B cell (primary cell): ENCODE results near the gene ST8SIA1. TPM values are rescaled to one million over a fixed set of nuclear protein-coding genes. Genes with fewer than 3 reads are reported as not detected.
A peak's percentile ranks its signal among the peaks of the same experiment; 100 is the strongest.

Source experiments
- ATAC-seq: fragments of 200-7000 bp; cut with Tn5 transposase; one replicate; pipeline ENCODE4 v1.10.0; 2021; ENCODE audit warnings: low read depth, mild to moderate bottlenecking, moderate number of reproducible peaks, moderate library complexity
- CTCF ChIA-PET: fragments of 350-600 bp; sonication (Branson Sonifier 250); formaldehyde crosslinking; loops from one replicate; lab custom pipeline; 2021; ENCODE audit warnings: antibody characterized with exemption, inconsistent platforms; lab: Charles Lee
- POLR2A ChIA-PET: fragments of 350-600 bp; sonication (Branson Sonifier 250); formaldehyde crosslinking; loops from one replicate; lab custom pipeline; 2021; ENCODE audit warnings: antibody characterized with exemption; lab: Charles Lee
- DNase-seq: peaks from one replicate; pipeline ENCODE4 v3.0.0; 2013
- H2AFZ ChIP-seq: 2 replicates; pipeline ENCODE4 v1.6.1; 2012; ENCODE audit warnings: mild to moderate bottlenecking, low read depth, low read length; ENCODE audit not compliant: insufficient read depth, poor library complexity, severe bottlenecking
- H3K27ac ChIP-seq, 2 donors: 1 replicate in 1 of 2; 2 replicates in 1 of 2; pipeline ENCODE4 v1.5.1; 2012 to 2013; ENCODE audit warnings: low read length in 2 of 2, mild to moderate bottlenecking in 2 of 2, moderate library complexity in 1 of 2
- H3K27me3 ChIP-seq, 4 experiments: fragments of 200-600 bp in 1 of 4; sonication (generic) in 1 of 4; replicated peaks in 1 of 4; 1 replicate in 2 of 4; 2 replicates in 2 of 4; pipeline versions ENCODE4 v1.6.1 to v1.7.0; 2013 to 2016; ENCODE audit warnings: low read length in 3 of 4, mild to moderate bottlenecking in 2 of 4, mixed read lengths in 1 of 4, moderate library complexity in 1 of 4; ENCODE audit not compliant: insufficient read depth in 4 of 4, control insufficient read depth in 3 of 4; ENCODE audit errors: control extremely low read depth in 1 of 4
- H3K36me3 ChIP-seq, 2 experiments: replicated peaks in 1 of 2; 1 replicate in 1 of 2; 2 replicates in 1 of 2; pipeline versions ENCODE4 v1.6.1 to v1.7.1; 2013; ENCODE audit warnings: low read length in 1 of 2; ENCODE audit not compliant: insufficient read depth in 2 of 2, control insufficient read depth in 1 of 2; ENCODE audit errors: control extremely low read depth in 1 of 2, extremely low read depth in 1 of 2
- H3K4me1 ChIP-seq, 2 donors: fragments of 200-600 bp in 1 of 2; sonication (generic) in 1 of 2; 1 replicate in 1 of 2; 2 replicates in 1 of 2; pipeline versions ENCODE4 v1.5.1 to v1.6.1; 2013 to 2017; ENCODE audit warnings: low read length in 2 of 2; ENCODE audit not compliant: control insufficient read depth in 2 of 2, insufficient read depth in 2 of 2
- H3K4me2 ChIP-seq: replicated peaks from 2 replicates; pipeline ENCODE3; 2012; ENCODE audit warnings: mild to moderate bottlenecking, low read depth, low read length; ENCODE audit not compliant: poor library complexity, severe bottlenecking
- H3K4me3 ChIP-seq, 5 experiments: fragments of 200-600 bp in 1 of 5; sonication (generic) in 1 of 5; 1 replicate in 3 of 5; 2 replicates in 2 of 5; pipeline versions ENCODE4 v1.5.1 to v1.7.0; 2011 to 2016; ENCODE audit warnings: low read length in 4 of 5, mild to moderate bottlenecking in 4 of 5, low read depth in 2 of 5, control low read depth in 1 of 5, moderate library complexity in 1 of 5; ENCODE audit not compliant: insufficient read depth in 1 of 5; ENCODE audit errors: control extremely low read depth in 1 of 5, extremely low read depth in 1 of 5
- H3K79me2 ChIP-seq: fragments of 200-600 bp; sonication (generic); one replicate; pipeline ENCODE4 v1.6.0; 2016; ENCODE audit warnings: low read length; ENCODE audit not compliant: control insufficient read depth, insufficient read depth
- H3K9ac ChIP-seq: fragments of 200-600 bp; sonication (generic); 2 replicates; pipeline ENCODE4 v1.6.1; 2017; ENCODE audit warnings: mild to moderate bottlenecking, low read length, moderate library complexity
- H3K9me3 ChIP-seq, 3 donors: one replicate each; pipeline versions ENCODE4 v1.6.1 to v1.7.1; 2013; ENCODE audit warnings: low read length in 2 of 3; ENCODE audit not compliant: control insufficient read depth in 2 of 3, insufficient read depth in 1 of 3; ENCODE audit errors: control extremely low read depth in 1 of 3
- H4K20me1 ChIP-seq: 2 replicates; pipeline ENCODE4 v1.6.0; 2012; ENCODE audit warnings: mild to moderate bottlenecking, low read length; ENCODE audit not compliant: insufficient read depth, control insufficient read depth, poor library complexity, severe bottlenecking
- H3K27ac Mint-ChIP-seq: one replicate; pipeline ENCODE4 v1.8.0; 2021; ENCODE audit warnings: mixed read lengths
- H3K27me3 Mint-ChIP-seq: one replicate; pipeline ENCODE4 v1.8.0; 2021; ENCODE audit warnings: mixed read lengths
- H3K4me1 Mint-ChIP-seq: one replicate; pipeline ENCODE4 v1.8.0; 2021; ENCODE audit warnings: mixed read lengths
- H3K4me3 Mint-ChIP-seq: one replicate; pipeline ENCODE4 v1.8.0; 2021; ENCODE audit warnings: mixed read lengths
- H3K9me3 Mint-ChIP-seq: one replicate; pipeline ENCODE4 v1.8.0; 2022; ENCODE audit warnings: mixed read lengths; ENCODE audit not compliant: insufficient read depth
- CTCF ChIP-seq: fragments of 200-600 bp; IDR thresholded peaks from one replicate; pipeline ENCODE4 v1.8.0; 2022; ENCODE audit warnings: antibody characterized with exemption, mild to moderate bottlenecking
- EZH2 ChIP-seq: IDR thresholded peaks from 2 replicates; pipeline ENCODE4 v1.6.1; 2012; ENCODE audit warnings: borderline replicate concordance, low read depth, mild to moderate bottlenecking, moderate library complexity, low read length; ENCODE audit not compliant: insufficient read depth, poor library complexity, severe bottlenecking
- WGBS: methylation state at CpG from one replicate; pipeline ENCODE4 v1.1.5; 2013; ENCODE audit warnings: missing lambda C conversion rate; ENCODE audit not compliant: insufficient coverage; 5-methylcytosine and 5-hydroxymethylcytosine counted together
- intact Hi-C: fragments of 100-400 bp; cut with micrococcal nuclease; formaldehyde crosslinking; loops from one replicate; pipeline ENCODE4 v1.10.0; 2022
- polyA plus RNA-seq: library from polyadenylated mRNA; depleted of rRNA; stranded (reverse); fragments of >200 nt; gene quantifications from 2 replicates; pipeline ENCODE4 v1.2.3, GENCODE V29; 2012
- total RNA-seq, 2 donors: library from RNA; stranded (reverse); fragments of 120-200 nt in 1 of 2; gene quantifications; 1 replicate in 1 of 2; 2 replicates in 1 of 2; pipeline versions ENCODE4 v1.2.3 to v1.2.4, GENCODE V29; 2013 to 2022

The ST8SIA1 gene
- total and polyA plus RNA-seq, 2 donors (not counting 1 experiment from before 2014, with no cell fraction given): 0.02 to 0.04 TPM

- POLR2A ChIA-PET: no interaction called here
- Histone ChIP-seq H3K36me3 (no peaks in the 10 kb centered on the region), H3K79me2 (no peaks in the 10 kb centered on the region), H3K9me3 (peaks cover 0 to 2% (median 0%) of the 10 kb centered on the region in 3 donors), H4K20me1 (no peaks in the 10 kb centered on the region), H3K4me2 (no peak overlapping the region), H3K4me3 (no peak overlapping the region), H2AFZ (no peak overlapping the region), H3K27me3 (peaks cover 0 to 3% (median 0%) of the 10 kb centered on the region in 4 experiments), H3K9ac (no peak overlapping the region), H3K27ac (no peak overlapping the region), H3K4me1 (no peaks in the 10 kb centered on the region)
- Mint-ChIP-seq H3K27me3 (peaks cover 7% of the 10 kb centered on the region), H3K4me1 (no peaks in the 10 kb centered on the region), H3K4me3 (no peak overlapping the region), H3K9me3 (no peaks in the 10 kb centered on the region), H3K27ac (no peak overlapping the region)
- intact Hi-C loops: no loop called here
- CTCF ChIA-PET: no interaction called here
- no peak for TF ChIP-seq CTCF
- TF ChIP-seq EZH2: no peak
- 93% methylated on average over 4 of the region's 6 CpGs for WGBS
- no peak for ATAC-seq
- DNase-seq: no peak
These were observed 52.2 kb downstream of the ST8SIA1 start for GRCh38 chr12:22282283-22282682.

GRCh38 chr12:22276867-22277266 is 57.6 kb downstream of the ST8SIA1 start:
- Mint-ChIP-seq H3K9me3 (no peaks in the 10 kb centered on the region), H3K27me3 (peaks cover 6% of the 10 kb centered on the region), H3K27ac (no peak overlapping the region), H3K4me1 (peaks cover 5% of the 10 kb centered on the region), H3K4me3 (no peak overlapping the region)
- Histone ChIP-seq H3K27ac (no peak overlapping the region), H3K79me2 (no peaks in the 10 kb centered on the region), H3K36me3 (no peaks in the 10 kb centered on the region), H3K4me1 (peaks cover 0 to 8% of the 10 kb centered on the region in 2 donors), H4K20me1 (no peaks in the 10 kb centered on the region), H3K9ac (no peak overlapping the region), H2AFZ (no peak overlapping the region), H3K27me3 (peaks cover 0 to 4% (median 0%) of the 10 kb centered on the region in 4 experiments), H3K9me3 (peaks cover 0 to 2% (median 0%) of the 10 kb centered on the region in 3 donors), H3K4me2 (no peak overlapping the region), H3K4me3 (no peak overlapping the region)
- ChIA-PET POLR2A (no interaction called here), CTCF (no interaction called here)
- ATAC-seq: peak; percentile 21
- peak; percentile 10 for DNase-seq
- WGBS: no CpG with 5 or more reads among the region's 3 CpGs
- intact Hi-C loops: no loop called here
- no peak for TF ChIP-seq CTCF
